PC-3 (cell line): Measurements from ENCODE around the gene PLD4. TPM values are rescaled to one million over a fixed set of nuclear protein-coding genes. Genes with fewer than 3 reads are reported as not detected.

Experiments
- ATAC-seq: fragments of 200-7000 bp; cut with Tn5 transposase; 2 replicates; pipeline ENCODE4 v1.9.1; 2020; ENCODE audit warnings: mild to moderate bottlenecking, moderate library complexity
- BruUV-seq: library from RNA; stranded (reverse); fragments of 400-500 nt; replicated peaks from 2 replicates; lab custom pipeline; 2021; lab: Mats Ljungman, UMichigan
- CTCF ChIA-PET: fragments of 300-600 bp; sonication (Branson Sonifier 250); formaldehyde crosslinking; loops from one replicate; lab custom pipeline; 2022; ENCODE audit warnings: antibody characterized with exemption; lab: Charles Lee
- POLR2A ChIA-PET: fragments of 300-600 bp; sonication (Branson Sonifier 250); formaldehyde crosslinking; loops from one replicate; lab custom pipeline; 2022; ENCODE audit warnings: antibody characterized with exemption; ENCODE audit not compliant: unreplicated experiment; lab: Charles Lee
- DNase-seq: peaks from one replicate; pipeline ENCODE4 v3.0.0-alpha.2; 2015
- H2AFZ ChIP-seq: fragments of 300-600 bp; sonication (generic); 2 replicates; pipeline ENCODE4 v1.6.0; 2016; ENCODE audit warnings: antibody characterized with exemption, low read length
- H3F3A ChIP-seq: fragments of 300-600 bp; sonication (generic); one replicate; pipeline ENCODE4 v1.6.0; 2017; ENCODE audit warnings: antibody characterized with exemption, low read length, control low read depth, mild to moderate bottlenecking; ENCODE audit not compliant: unreplicated experiment
- H3K27ac ChIP-seq: fragments of 300-600 bp; sonication (generic); 2 replicates; pipeline ENCODE4 v1.5.1; 2016; ENCODE audit warnings: mild to moderate bottlenecking, low read length
- H3K27me3 ChIP-seq: fragments of 300-600 bp; sonication (generic); 2 replicates; pipeline ENCODE4 v1.6.1; 2016; ENCODE audit warnings: low read length, mixed read lengths
- H3K36me3 ChIP-seq: fragments of 300-600 bp; sonication (generic); 2 replicates; pipeline ENCODE4 v1.6.1; 2016; ENCODE audit warnings: low read depth, mixed run types, low read length, mixed read lengths
- H3K4me1 ChIP-seq: fragments of 300-600 bp; sonication (generic); 2 replicates; pipeline ENCODE4 v1.5.1; 2016; ENCODE audit warnings: low read length; ENCODE audit not compliant: insufficient read depth
- H3K4me2 ChIP-seq: fragments of 300-600 bp; sonication (generic); 2 replicates; pipeline ENCODE4 v1.6.0; 2016; ENCODE audit warnings: low read length
- H3K4me3 ChIP-seq: fragments of 300-600 bp; sonication (generic); 2 replicates; pipeline ENCODE4 v1.5.1; 2016; ENCODE audit warnings: mild to moderate bottlenecking, low read length, mixed read lengths
- H3K79me2 ChIP-seq: fragments of 300-600 bp; sonication (generic); 2 replicates; pipeline ENCODE4 v1.6.1; 2017; ENCODE audit warnings: low read length, mixed read lengths
- H3K9ac ChIP-seq: fragments of 300-600 bp; sonication (generic); 2 replicates; pipeline ENCODE4 v1.6.0; 2016; ENCODE audit warnings: mild to moderate bottlenecking, low read length
- H3K9me2 ChIP-seq: fragments of 300-600 bp; sonication (generic); replicated peaks from 2 replicates; pipeline ENCODE4 v1.6.1; 2016; ENCODE audit warnings: mixed run types, low read length, mixed read lengths
- H3K9me3 ChIP-seq: fragments of 300-600 bp; sonication (generic); 2 replicates; pipeline ENCODE4 v1.6.1; 2016; ENCODE audit warnings: low read length, mixed read lengths
- H4K20me1 ChIP-seq: fragments of 300-600 bp; sonication (generic); 2 replicates; pipeline ENCODE4 v1.6.1; 2016; ENCODE audit warnings: low read length, mixed read lengths
- CTCF ChIP-seq: fragments of 300-600 bp; sonication (generic); conservative IDR thresholded peaks from 2 replicates; pipeline ENCODE4 v1.5.1; 2017; ENCODE audit warnings: antibody characterized with exemption, low read depth, mild to moderate bottlenecking, low read length
- EZH2 ChIP-seq: fragments of 300-600 bp; sonication (generic); IDR thresholded peaks from one replicate; pipeline ENCODE4 v1.6.1; 2017; ENCODE audit warnings: antibody characterized with exemption, mild to moderate bottlenecking, low read length; ENCODE audit not compliant: unreplicated experiment
- EZH2phosphoT487 ChIP-seq: fragments of 300-600 bp; sonication (generic); IDR thresholded peaks from 2 replicates; pipeline ENCODE4 v1.6.1; 2018; ENCODE audit warnings: mild to moderate bottlenecking, antibody characterized with exemption, low read length, borderline replicate concordance
- intact Hi-C: fragments of 100-400 bp; cut with micrococcal nuclease; formaldehyde crosslinking; loops from 2 replicates; pipeline ENCODE4 v1.9.0; 2023
- total RNA-seq: library from RNA; depleted of rRNA; stranded (reverse); fragments of >200 nt; gene quantifications from 2 replicates; pipeline ENCODE4 v1.2.3, GENCODE V29; 2014

The PLD4 gene
- total RNA-seq, 1 experiment from 2014 or later, result 0.04 TPM

GRCh38 chr14:104881369-104881979, 43.2 kb upstream of the PLD4 start:
- no TSS peak for BruUV-seq
- TF ChIP-seq CTCF (no peak), EZH2phosphoT487 (no peak), EZH2 (no peak)
- no peaks in the 10 kb centered on the region for H3K27me3 ChIP-seq
- no peaks in the 10 kb centered on the region for H3F3A ChIP-seq
- no peaks in the 10 kb centered on the region for H3K9me2 ChIP-seq
- H3K4me3 ChIP-seq, result no peak overlapping the region
- ATAC-seq, result no peak
- no peak overlapping the region for H3K9ac ChIP-seq
- POLR2A ChIA-PET, result no interaction called here
- intact Hi-C loops, result no loop called here
- no peaks in the 10 kb centered on the region for H3K9me3 ChIP-seq
- 0 out of 2 replicates have a peak, but pooled peaks cover 6% of the 10 kb centered on the region for H3K79me2 ChIP-seq
- H3K4me1 ChIP-seq, result peaks cover 3% of the 10 kb centered on the region; the same call in 1 of the 2 replicates
- H3K4me2 ChIP-seq, result no peak overlapping the region
- CTCF ChIA-PET, result no interaction called here
- H4K20me1 ChIP-seq, result peaks cover 7% of the 10 kb centered on the region; the same call in 1 of the 2 replicates
- no peak overlapping the region for H3K27ac ChIP-seq
- H3K36me3 ChIP-seq, result 0 out of 2 replicates have a peak, but pooled peaks cover 2% of the 10 kb centered on the region
- H2AFZ ChIP-seq, result no peak overlapping the region
- DNase-seq, result no peak

- POLR2A ChIA-PET, result no interaction called here
- H3K9ac ChIP-seq, result no peak overlapping the region
- peak; percentile 82 for DNase-seq
These were observed 42.2 kb upstream of the PLD4 start for GRCh38 chr14:104882325-104882973.

More at GRCh38 chr14:104882325-104882973, 42.2 kb upstream of the PLD4 start:
- no peak overlapping the region for H3K27ac ChIP-seq
- peak; percentile 97 for ATAC-seq
- intact Hi-C loops, result no loop called here
- no peak for TF ChIP-seq CTCF
- TF ChIP-seq EZH2, result no peak
- TF ChIP-seq EZH2phosphoT487, result no peak
- no peaks in the 10 kb centered on the region for H4K20me1 ChIP-seq
- no peaks in the 10 kb centered on the region for H3K9me3 ChIP-seq
- H3K4me3 ChIP-seq, result no peak overlapping the region
- H2AFZ ChIP-seq, result no peak overlapping the region
- H3K79me2 ChIP-seq, result no peaks in the 10 kb centered on the region
- H3K9me2 ChIP-seq, result no peaks in the 10 kb centered on the region
- no peaks in the 10 kb centered on the region for H3F3A ChIP-seq
- H3K4me2 ChIP-seq, result no peak overlapping the region
- no TSS peak for BruUV-seq
- no peaks in the 10 kb centered on the region for H3K27me3 ChIP-seq
- CTCF ChIA-PET, result no interaction called here
- H3K36me3 ChIP-seq, result peaks cover 8% of the 10 kb centered on the region; the same call in 1 of the 2 replicates
- H3K4me1 ChIP-seq, result peaks cover 3% of the 10 kb centered on the region; the same call in 1 of the 2 replicates
